GM12878 (cell line): Measurements from ENCODE around the gene KRAS.

Experiments
- BHLHE40 ChIP-seq, 2 experiments: fragments of 450-650 bp in 1 of 2; IDR thresholded peaks; 2 replicates each; pipeline ENCODE4 v1.6.1; 2011 to 2017; ENCODE audit warnings: low read depth in 2 of 2, borderline replicate concordance in 1 of 2, improper control_type of control experiment in 1 of 2, low read length in 1 of 2, mild to moderate bottlenecking in 1 of 2
- CBX5 ChIP-seq: sonication (generic); IDR thresholded peaks from 2 replicates; pipeline ENCODE4 v1.6.1; 2016; ENCODE audit warnings: low read depth, moderate library complexity, mild to moderate bottlenecking, inconsistent platforms
- EGR1 ChIP-seq, 2 experiments: IDR thresholded peaks; 1 replicate in 1 of 2; 2 replicates in 1 of 2; pipeline ENCODE4 v1.6.1; 2011 to 2012; ENCODE audit warnings: low read depth in 2 of 2, low read length in 2 of 2, borderline replicate concordance in 1 of 2, mild to moderate bottlenecking in 1 of 2, moderate library complexity in 1 of 2
- NR2C2 ChIP-seq: IDR thresholded peaks from 2 replicates; pipeline ENCODE4 v1.6.1; 2011; ENCODE audit warnings: borderline replicate concordance, low read depth; ENCODE audit not compliant: control insufficient read depth, insufficient read length
- POLR2AphosphoS5 ChIP-seq: IDR thresholded peaks from 2 replicates; pipeline ENCODE4 v1.6.1; 2011; ENCODE audit warnings: mild to moderate bottlenecking, low read length, inconsistent platforms
- RAD21 ChIP-seq: IDR thresholded peaks from 2 replicates; pipeline ENCODE4 v1.6.1; 2011; ENCODE audit warnings: mild to moderate bottlenecking, low read depth, low read length, moderate library complexity; ENCODE audit not compliant: insufficient read depth
- SMAD5 ChIP-seq: IDR thresholded peaks from 2 replicates; pipeline ENCODE4 v1.6.1; 2016; ENCODE audit warnings: antibody characterized with exemption, low read depth
- TCF12 ChIP-seq: IDR thresholded peaks from 2 replicates; pipeline ENCODE4 v1.6.1; 2011; ENCODE audit warnings: low read depth, mild to moderate bottlenecking, low read length
- TF ChIP-seq, protein P1 (sequence below), 3 experiments: IDR thresholded peaks in 2 of 3; conservative IDR thresholded peaks in 1 of 3; 2 replicates each; pipeline ENCODE4 v1.5.1; 2011; ENCODE audit warnings: low read depth in 3 of 3, low read length in 3 of 3, mild to moderate bottlenecking in 3 of 3, control low read depth in 2 of 3, moderate library complexity in 2 of 3, inconsistent platforms in 1 of 3, mixed read lengths in 1 of 3; ENCODE audit not compliant: control insufficient read depth in 2 of 3, insufficient read depth in 1 of 3; ENCODE audit errors: extremely low read depth in 1 of 3

DNA sequence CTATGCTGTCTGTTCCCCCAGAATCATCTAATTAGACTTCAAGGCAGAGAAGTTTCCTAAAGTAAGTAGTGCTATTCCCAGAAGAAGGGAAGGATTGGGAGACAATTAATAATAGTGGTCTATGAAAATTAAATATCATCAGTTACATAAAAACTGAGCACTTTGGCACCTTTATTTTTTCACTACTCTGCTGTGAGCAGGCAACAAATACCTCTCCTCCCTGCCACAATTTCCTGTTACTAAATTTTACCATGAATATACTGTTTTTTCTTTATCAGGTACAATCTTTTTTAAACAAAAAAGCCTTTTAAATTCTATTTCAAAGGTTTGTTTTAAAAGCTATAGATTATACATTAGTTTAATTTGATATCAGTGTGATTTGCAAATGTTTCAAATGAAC lies 29.4 kb upstream of the KRAS start:
- no peak for TF ChIP-seq POLR2AphosphoS5
- TF ChIP-seq RAD21, result no peak
- TF ChIP-seq NR2C2, result no peak
- TF ChIP-seq SMAD5, result no peak
- no peak for TF ChIP-seq EGR1 (IDR thresholded peaks at IDR 0.05; ENCODE audit: borderline replicate concordance in 1 of 2, low read depth in 2 of 2, low read length in 2 of 2)
- no peak for TF ChIP-seq TCF12
- TF ChIP-seq, protein P1, sequence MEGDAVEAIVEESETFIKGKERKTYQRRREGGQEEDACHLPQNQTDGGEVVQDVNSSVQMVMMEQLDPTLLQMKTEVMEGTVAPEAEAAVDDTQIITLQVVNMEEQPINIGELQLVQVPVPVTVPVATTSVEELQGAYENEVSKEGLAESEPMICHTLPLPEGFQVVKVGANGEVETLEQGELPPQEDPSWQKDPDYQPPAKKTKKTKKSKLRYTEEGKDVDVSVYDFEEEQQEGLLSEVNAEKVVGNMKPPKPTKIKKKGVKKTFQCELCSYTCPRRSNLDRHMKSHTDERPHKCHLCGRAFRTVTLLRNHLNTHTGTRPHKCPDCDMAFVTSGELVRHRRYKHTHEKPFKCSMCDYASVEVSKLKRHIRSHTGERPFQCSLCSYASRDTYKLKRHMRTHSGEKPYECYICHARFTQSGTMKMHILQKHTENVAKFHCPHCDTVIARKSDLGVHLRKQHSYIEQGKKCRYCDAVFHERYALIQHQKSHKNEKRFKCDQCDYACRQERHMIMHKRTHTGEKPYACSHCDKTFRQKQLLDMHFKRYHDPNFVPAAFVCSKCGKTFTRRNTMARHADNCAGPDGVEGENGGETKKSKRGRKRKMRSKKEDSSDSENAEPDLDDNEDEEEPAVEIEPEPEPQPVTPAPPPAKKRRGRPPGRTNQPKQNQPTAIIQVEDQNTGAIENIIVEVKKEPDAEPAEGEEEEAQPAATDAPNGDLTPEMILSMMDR (IDR thresholded peaks at IDR 0.05 in 2 of 3, conservative IDR thresholded peaks at IDR 0.05 in 1 of 3; ENCODE audit: control insufficient read depth in 2 of 3, extremely low read depth in 1 of 3, insufficient read depth in 1 of 3, low read depth in 3 of 3, low read length in 3 of 3), result no peak
- no peak for TF ChIP-seq CBX5
- no peak for TF ChIP-seq BHLHE40 (IDR thresholded peaks at IDR 0.05; ENCODE audit: borderline replicate concordance in 1 of 2, low read depth in 2 of 2, low read length in 1 of 2)
